Skin epidermis (tissue), 12 donors: Measurements from ENCODE around the gene MRPL12.
A peak's percentile ranks its signal among the peaks of the same experiment; 100 is the strongest.
"Not testable (repeated sequence)": the region's sequence is repeated elsewhere in the genome, so short reads cannot be mapped to it uniquely, and the experiment has no call there.

Experiments
- H3K27ac ChIP-seq, 21 experiments: fragments of 200-600 bp; sonication (generic) in 11 of 21; one replicate each; pipeline ENCODE4 v1.5.0; 2020; ENCODE audit warnings: mild to moderate bottlenecking in 3 of 21, inconsistent platforms in 2 of 21, moderate library complexity in 2 of 21
- H3K4me3 ChIP-seq, 7 experiments: fragments of 200-600 bp; sonication (generic) in 2 of 7; one replicate each; pipeline ENCODE4 v1.5.0; 2020; ENCODE audit warnings: inconsistent platforms in 2 of 7, mild to moderate bottlenecking in 2 of 7, moderate library complexity in 1 of 7

The MRPL12 gene

GRCh38 chr17:81702934-81703746 lies at the start of gene MRPL12:
Gene MRPL12 (plus strand): TSS chr17:81703367. CDS start chr17:81703502, 135 bp downstream.
- H3K27ac ChIP-seq: peak within 1 kb of the TSS; percentile 65 to 99 (median 96)

GRCh38 chr17:81655378-81656117 lies 47.6 kb upstream of the MRPL12 start:
- H3K4me3 ChIP-seq: no peak overlapping the region
- no peak overlapping the region for H3K27ac ChIP-seq

More at GRCh38 chr17:81702934-81703746, at the start of gene MRPL12:
- peak within 1 kb of the TSS; percentile 67 to 97 (median 90) for H3K4me3 ChIP-seq

- H3K4me3 ChIP-seq: no peak within 1 kb of the TSS
- no peak within 1 kb of the TSS for H3K27ac ChIP-seq
Observed at GRCh38 chr17:81656118-81656743, 46.9 kb upstream of the MRPL12 start, which contains the start of gene PDE6G. Gene PDE6G (minus strand): TSS chr17:81656542. CDS start chr17:81653305, 3,237 bp downstream.

GRCh38 chr17:81656835-81657234 lies 46.3 kb upstream of the MRPL12 start:
- H3K27ac ChIP-seq: no peak overlapping the region

GRCh38 chr17:81659038-81659437 lies 44.1 kb upstream of the MRPL12 start:
- Histone ChIP-seq H3K4me3 (peak overlapping the region in 1 of 7 experiments; percentile 7), H3K27ac (peak overlapping the region in 2 of 21 experiments; percentile 18 to 44)

More at GRCh38 chr17:81656835-81657234, 46.3 kb upstream of the MRPL12 start:
- no peak overlapping the region for H3K4me3 ChIP-seq

- no peak overlapping the region for H3K4me3 ChIP-seq
- peak overlapping the region in 7 of 21 experiments; percentile 3 to 76 (median 42) for H3K27ac ChIP-seq
Observed at GRCh38 chr17:81660441-81660840, 42.7 kb upstream of the MRPL12 start.

GRCh38 chr17:81662002-81662401 lies 41.2 kb upstream of the MRPL12 start:
- H3K27ac ChIP-seq: peak overlapping the region in 2 of 21 experiments; percentile 5 to 58
- no peak overlapping the region for H3K4me3 ChIP-seq

- H3K27ac ChIP-seq: peak overlapping the region in 4 of 21 experiments; percentile 2 to 58 (median 8)
- H3K4me3 ChIP-seq: no peak overlapping the region
Observed at GRCh38 chr17:81664051-81664470, 39.1 kb upstream of the MRPL12 start.

GRCh38 chr17:81665205-81666091 lies 37.7 kb upstream of the MRPL12 start:
- peak overlapping the region in 20 of 21 experiments; percentile 89 to 99 (median 94) for H3K27ac ChIP-seq
- H3K4me3 ChIP-seq: peak overlapping the region; percentile 70 to 99 (median 95)

- Histone ChIP-seq H3K4me3 (peak overlapping the region; percentile 70 to 99 (median 95)), H3K27ac (peak overlapping the region; percentile 40 to 99 (median 94))
Observed at GRCh38 chr17:81666092-81666341, 37.1 kb upstream of the MRPL12 start.

- Histone ChIP-seq H3K4me3 (peak within 1 kb of the TSS; percentile 70 to 99 (median 95)), H3K27ac (peak within 1 kb of the TSS; percentile 40 to 99 (median 94))
Observed at GRCh38 chr17:81666342-81667191, 36.6 kb upstream of the MRPL12 start, which contains the start of the genes CCDC137 and OXLD1. Gene CCDC137 (plus strand): TSS chr17:81666737. CDS start chr17:81666767, 30 bp downstream. Gene OXLD1 (minus strand): TSS chr17:81666605. CDS start chr17:81666577, 28 bp downstream.

GRCh38 chr17:81667754-81668153 lies 35.4 kb upstream of the MRPL12 start:
- H3K4me3 ChIP-seq: peak overlapping the region in 5 of 7 experiments; percentile 93 to 99 (median 95)

GRCh38 chr17:81672504-81672903 lies 30.7 kb upstream of the MRPL12 start:
- H3K4me3 ChIP-seq: no peak overlapping the region
- no peak overlapping the region for H3K27ac ChIP-seq

More at GRCh38 chr17:81667754-81668153, 35.4 kb upstream of the MRPL12 start:
- peak overlapping the region in 18 of 21 experiments; percentile 50 to 99 (median 96) for H3K27ac ChIP-seq

- Histone ChIP-seq H3K4me3 (no peak overlapping the region), H3K27ac (no peak overlapping the region)
Observed at GRCh38 chr17:81672954-81673353, 30.2 kb upstream of the MRPL12 start.

- no peak overlapping the region for H3K4me3 ChIP-seq
- H3K27ac ChIP-seq: no peak overlapping the region
Observed at GRCh38 chr17:81673561-81674258, 29.5 kb upstream of the MRPL12 start.

- not testable (repeated sequence) for H3K4me3 ChIP-seq, H3K27ac ChIP-seq
Observed at GRCh38 chr17:81675515-81676221, 27.5 kb upstream of the MRPL12 start.

GRCh38 chr17:81676906-81677305 lies 26.3 kb upstream of the MRPL12 start:
- Histone ChIP-seq H3K27ac (peak overlapping the region in 1 of 21 experiments; percentile 4), H3K4me3 (no peak overlapping the region)
